ENCODE data around the gene TMPRSS5.

DNA sequence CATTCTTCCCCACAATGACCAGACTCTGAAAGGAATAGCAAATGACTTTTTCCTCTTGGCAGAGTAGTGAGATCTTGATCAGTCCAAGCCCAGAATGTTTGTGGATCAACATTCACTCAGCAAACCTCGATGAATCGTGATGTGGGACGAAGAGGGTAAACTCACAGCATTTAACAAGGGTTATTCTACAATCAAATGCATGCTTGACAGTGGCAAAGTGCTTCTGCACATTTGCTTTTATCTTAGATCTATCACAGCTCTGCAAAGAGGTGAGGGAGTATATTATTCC lies 31.8 kb downstream of the TMPRSS5 start:
- TF ChIP-seq, protein P1, sequence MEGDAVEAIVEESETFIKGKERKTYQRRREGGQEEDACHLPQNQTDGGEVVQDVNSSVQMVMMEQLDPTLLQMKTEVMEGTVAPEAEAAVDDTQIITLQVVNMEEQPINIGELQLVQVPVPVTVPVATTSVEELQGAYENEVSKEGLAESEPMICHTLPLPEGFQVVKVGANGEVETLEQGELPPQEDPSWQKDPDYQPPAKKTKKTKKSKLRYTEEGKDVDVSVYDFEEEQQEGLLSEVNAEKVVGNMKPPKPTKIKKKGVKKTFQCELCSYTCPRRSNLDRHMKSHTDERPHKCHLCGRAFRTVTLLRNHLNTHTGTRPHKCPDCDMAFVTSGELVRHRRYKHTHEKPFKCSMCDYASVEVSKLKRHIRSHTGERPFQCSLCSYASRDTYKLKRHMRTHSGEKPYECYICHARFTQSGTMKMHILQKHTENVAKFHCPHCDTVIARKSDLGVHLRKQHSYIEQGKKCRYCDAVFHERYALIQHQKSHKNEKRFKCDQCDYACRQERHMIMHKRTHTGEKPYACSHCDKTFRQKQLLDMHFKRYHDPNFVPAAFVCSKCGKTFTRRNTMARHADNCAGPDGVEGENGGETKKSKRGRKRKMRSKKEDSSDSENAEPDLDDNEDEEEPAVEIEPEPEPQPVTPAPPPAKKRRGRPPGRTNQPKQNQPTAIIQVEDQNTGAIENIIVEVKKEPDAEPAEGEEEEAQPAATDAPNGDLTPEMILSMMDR (IDR thresholded peaks at IDR 0.05 in 8 of 11, conservative IDR thresholded peaks at IDR 0.05 in 3 of 11) = no peak
- TF ChIP-seq POLR2AphosphoS5 (IDR thresholded peaks at IDR 0.05) (no peak), POLR2A (IDR thresholded peaks at IDR 0.05) (no peak)

Data from spleen (tissue), 7 donors.